GM21447 (cell line): ENCODE data around the gene KATNBL1.
"Not testable (repeated sequence)": the region's sequence is repeated elsewhere in the genome, so short reads cannot be mapped to it uniquely, and the experiment has no call there.

Experiments used
- ATAC-seq: cut with Tn5 transposase; IDR thresholded peaks from one replicate; pipeline ENCODE4 v1.9.1; 2021; ENCODE audit not compliant: unreplicated experiment

KATNBL1 gene

DNA sequence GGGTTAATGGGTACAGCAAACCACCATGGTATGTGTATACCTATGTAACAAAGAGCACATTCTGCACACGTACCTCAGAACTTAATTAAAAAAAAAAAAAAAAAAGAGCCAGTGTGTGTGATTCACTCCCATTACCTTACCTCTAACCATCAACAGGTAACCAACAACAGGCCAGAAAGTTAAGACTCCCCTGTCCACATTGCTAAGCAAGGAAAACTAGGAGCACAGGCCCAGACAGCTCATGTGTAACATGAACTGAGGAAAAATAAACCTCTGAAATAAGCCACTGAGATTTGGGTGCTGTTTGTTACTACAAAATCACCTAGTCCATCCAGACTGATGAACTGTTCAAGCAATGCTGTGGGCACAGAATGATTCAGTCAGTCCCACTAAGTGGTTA is 6.0 kb downstream of the KATNBL1 start:
- ATAC-seq: no peak

GRCh38 chr15:34203305-34203704 is 6.6 kb downstream of the KATNBL1 start:
- no peak for ATAC-seq

DNA sequence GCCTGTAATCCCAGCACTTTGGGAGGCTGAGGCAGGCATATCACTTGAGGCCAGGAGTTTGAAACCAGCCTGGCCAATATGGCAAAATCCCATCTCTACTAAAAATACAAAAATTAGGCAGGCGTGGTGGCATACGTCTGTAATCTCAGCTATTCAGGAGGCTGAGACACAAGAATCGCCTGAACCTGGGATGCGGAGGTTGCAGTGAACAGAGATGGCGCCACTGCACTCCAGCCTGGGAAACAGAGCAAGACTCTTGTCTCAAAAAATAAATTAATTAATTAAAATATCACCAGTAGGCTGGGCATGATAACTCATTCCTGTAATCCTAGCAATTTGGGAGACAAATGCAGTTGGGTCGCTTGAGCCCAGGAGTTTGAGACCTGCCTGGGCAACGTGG is 16.6 kb downstream of the KATNBL1 start:
- ATAC-seq: not testable (repeated sequence)

GRCh38 chr15:34188711-34189110 is 21.2 kb downstream of the KATNBL1 start:
- ATAC-seq: no peak

DNA sequence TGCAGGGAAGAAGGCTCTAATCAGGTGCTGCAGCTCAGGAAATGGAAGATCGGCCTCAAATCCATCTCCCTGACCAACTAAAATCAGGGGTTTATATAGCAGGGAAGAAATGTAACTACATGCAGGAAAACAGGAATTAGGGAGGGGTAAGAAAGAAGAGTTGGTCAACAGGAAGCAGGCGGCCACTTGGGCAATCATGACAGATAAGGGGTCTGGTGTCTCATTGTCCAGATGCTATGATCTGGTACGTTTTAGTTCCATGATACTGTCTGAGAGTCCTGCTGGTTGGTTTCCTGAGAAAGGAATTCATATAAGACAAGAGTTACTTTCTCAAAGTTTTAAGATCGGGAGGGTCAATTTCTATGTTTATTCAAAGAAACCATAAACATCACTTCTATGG is 24.2 kb downstream of the KATNBL1 start:
- ATAC-seq: no peak

DNA sequence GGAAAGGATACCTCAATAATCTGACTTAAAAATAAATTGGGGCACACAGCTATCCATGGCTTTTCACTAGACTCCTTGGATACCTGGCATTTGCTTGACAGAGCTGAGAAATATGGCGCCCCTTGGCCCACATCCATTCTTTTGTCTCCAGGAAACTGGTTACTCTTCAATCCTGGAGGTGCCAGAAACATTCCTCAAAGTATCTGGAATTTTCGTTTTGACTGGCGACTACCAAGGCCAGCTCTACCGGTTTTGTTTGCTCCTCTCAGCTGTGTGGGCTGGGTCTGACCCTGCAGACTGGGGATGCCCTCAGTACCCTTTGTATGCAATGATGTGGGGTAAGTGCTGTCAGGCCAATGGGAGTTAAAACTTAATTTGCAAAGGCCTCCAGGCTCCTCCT is 27.0 kb downstream of the KATNBL1 start:
- no peak for ATAC-seq

DNA sequence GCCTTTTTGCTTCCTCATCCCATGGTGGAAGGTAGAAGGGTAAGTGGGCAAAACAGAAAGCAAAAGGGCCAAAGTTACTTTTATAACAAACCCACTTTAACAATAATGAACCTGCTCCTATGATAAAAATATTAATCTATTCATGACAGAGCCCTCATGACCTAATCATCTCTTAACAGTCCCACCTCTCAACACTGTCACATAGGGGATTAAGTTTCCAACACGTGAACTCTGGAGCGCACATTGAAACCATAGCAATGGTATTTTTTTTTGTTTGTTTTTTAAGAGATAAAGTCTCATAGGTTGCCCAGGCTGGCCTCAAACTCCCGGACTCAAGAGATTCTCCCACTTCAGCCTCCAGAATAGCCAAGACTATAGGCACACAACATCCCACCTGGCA is 30.7 kb downstream of the KATNBL1 start:
- no peak for ATAC-seq

GRCh38 chr15:34165987-34166573 is 43.8 kb downstream of the KATNBL1 start:
- ATAC-seq: not testable (repeated sequence)

- ATAC-seq: no peak
Measured at GRCh38 chr15:34161329-34161963, 48.5 kb downstream of the KATNBL1 start.

DNA sequence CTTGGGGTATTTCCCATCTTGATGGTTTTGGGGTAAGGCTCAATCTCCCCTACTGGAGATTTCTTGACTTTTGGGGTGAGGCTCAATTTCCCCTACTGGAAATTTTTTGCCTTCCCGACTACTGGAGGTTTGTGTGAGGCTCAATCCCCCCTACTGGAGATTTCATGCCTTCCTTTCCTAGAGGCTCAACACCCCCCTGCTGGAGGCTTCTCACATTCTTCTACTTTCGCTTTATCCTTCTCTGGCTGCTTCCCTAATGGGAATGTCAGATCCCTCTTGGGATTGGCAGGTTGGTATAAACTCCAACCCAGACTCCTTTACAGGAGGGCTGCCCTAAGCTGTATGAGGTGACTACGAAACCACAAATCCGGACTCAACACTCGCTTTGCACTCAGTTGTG is 49.2 kb downstream of the KATNBL1 start:
- ATAC-seq: no peak

- ATAC-seq: no peak
Measured at GRCh38 chr15:34158355-34158754, 51.5 kb downstream of the KATNBL1 start.

DNA sequence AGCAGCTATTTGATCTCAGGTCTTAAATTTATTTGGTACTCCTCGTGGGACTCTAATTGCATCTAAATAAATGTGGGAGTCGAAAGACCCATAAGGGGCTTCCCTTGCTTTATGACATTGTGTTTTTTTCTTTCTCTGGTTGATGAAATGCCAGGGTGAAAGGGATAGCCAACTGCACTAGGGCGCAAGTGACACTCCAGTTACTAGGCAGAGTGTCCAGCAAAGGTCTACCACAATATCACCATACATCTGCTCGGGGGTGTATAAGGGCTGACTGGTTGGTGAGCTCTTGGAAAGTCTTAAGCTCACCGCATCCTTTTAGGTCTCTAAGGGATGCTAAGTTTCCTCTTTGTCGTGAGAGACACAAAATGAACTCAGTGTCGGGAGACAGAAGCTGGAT is 54.0 kb downstream of the KATNBL1 start:
- no peak for ATAC-seq

GRCh38 chr15:34154725-34155204 is 55.1 kb downstream of the KATNBL1 start:
- ATAC-seq: no peak

DNA sequence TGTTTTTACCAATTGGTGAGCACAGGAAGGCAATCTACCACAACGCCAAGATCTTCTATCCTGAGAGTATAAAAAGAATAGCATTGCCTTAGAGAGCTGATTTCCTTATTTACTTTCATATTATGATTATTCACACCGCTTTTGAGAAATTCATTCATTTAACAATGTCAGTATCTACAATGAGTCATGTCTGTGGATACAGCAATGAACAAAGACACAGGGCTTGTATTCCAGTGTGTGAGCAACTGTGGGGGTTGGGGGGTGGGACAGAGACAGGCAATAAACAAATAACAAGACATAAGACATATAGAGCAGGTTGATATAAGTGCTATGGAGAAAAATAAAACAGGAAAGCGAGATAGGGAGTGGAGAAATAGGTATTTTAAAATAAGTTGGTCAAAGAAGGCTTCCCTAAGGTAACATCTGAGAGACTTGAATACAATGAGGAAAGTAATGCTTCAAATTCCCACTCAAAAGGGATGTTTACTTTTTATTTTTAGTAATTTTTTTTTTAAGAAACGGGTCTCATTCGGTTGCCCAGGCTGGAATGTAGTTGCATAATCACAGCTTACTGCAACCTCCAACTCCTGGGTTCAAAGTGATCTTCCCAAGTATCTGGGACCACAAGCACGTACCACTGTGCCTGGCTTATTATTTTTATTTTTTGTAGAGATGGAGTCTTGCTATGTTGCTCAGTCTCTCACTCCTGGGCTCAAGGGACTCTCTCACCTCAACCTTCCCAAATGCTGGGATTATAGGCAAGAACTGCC is 62.3 kb downstream of the KATNBL1 start:
- no peak for ATAC-seq

GRCh38 chr15:34133511-34133910 is 76.4 kb downstream of the KATNBL1 start:
- no peak for ATAC-seq

GRCh38 chr15:34132881-34133280 is 77.0 kb downstream of the KATNBL1 start:
- no peak for ATAC-seq

DNA sequence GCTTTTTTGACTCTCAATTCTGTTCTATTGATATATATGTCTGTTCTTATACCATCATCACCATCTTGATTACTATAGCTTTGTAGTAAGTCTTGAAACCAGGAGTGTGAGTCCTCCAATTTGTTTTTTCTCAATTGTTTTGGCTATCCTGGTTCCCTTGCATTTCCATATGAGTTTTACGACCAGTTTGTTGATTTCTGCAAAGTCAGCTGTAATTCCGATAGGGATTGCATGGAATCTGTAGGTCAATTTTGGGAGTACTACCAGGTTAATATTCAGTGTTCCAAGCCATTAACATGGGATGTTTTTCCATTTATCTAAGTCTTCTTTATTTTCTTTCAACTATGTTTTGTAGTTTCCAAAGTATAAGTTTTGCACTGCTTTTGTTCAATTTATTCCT is 81.0 kb downstream of the KATNBL1 start:
- no peak for ATAC-seq

- ATAC-seq: no peak
Measured at GRCh38 chr15:34126522-34126921, 83.4 kb downstream of the KATNBL1 start.

DNA sequence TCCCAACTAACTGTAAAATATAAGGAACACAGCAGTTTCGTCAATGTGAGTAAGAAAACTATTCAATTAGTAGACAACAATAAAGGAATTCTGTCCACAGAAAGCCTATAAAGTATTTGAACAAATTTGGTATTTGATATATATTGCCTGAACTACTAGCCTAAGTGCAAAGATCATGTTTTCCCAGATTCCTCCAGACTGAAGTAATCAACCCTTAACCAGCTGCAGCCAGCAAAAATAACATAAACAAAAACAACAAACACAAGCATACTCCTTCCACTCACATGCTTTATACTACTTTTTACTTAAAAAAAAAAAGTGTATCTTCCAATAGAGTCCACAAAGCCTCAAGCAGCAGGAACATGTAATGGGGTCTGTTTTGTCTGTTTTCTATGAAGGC is 84.0 kb downstream of the KATNBL1 start:
- ATAC-seq: no peak

- ATAC-seq: no peak
Measured at GRCh38 chr15:34124651-34125050, 85.2 kb downstream of the KATNBL1 start.

DNA sequence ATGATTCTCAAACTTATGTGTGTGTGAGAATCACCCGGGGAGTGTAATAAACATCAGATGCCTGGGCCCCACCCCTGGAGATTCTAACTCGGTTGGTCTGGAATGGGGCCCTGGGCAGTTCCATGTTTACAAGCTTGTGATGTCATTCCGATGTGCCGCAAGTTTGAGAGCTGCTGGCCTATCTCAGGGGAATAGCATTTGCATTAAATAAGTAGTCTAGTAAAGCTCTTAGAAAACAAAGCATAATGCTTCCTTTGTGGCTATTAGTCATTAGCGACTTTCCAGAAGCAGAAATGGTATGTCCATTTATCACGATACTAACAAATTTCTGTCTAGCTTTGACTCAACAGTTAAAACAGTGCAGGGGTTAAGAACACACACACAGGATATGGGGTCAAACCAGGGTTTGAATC is 87.1 kb downstream of the KATNBL1 start:
- ATAC-seq: no peak

- not testable (repeated sequence) for ATAC-seq
Measured at GRCh38 chr15:34121786-34122185, 88.1 kb downstream of the KATNBL1 start.
